Measurements from ENCODE around the gene MMP14. TPM values are rescaled to one million over a fixed set of nuclear protein-coding genes. Genes with fewer than 3 reads are reported as not detected.

MMP14 gene
- polyA plus RNA-seq, 1 experiment, result 365 TPM

- H3K27ac ChIP-seq (ENCODE audit: low read depth, low read length), result no peak within 1 kb of the TSS
- POLR2A ChIA-PET, result interaction anchor here (0.6 to 0.8 kb wide), 3 partner anchors 9 to 293 kb away, joined by 3 to 6 read pairs (median 3); no protein-coding TSS in a partner anchor
- no peaks in the 10 kb centered on the region for H3K9me3 ChIP-seq (ENCODE audit: control insufficient read depth, insufficient read depth, low read length)
- DNase-seq (ENCODE audit: low read depth, low spot score), result no peak
- no peak within 1 kb of the TSS for H3K4me3 ChIP-seq (ENCODE audit: low read depth, low read length)
- H3K27me3 ChIP-seq (ENCODE audit: control insufficient read depth, insufficient read depth, low read length), result no peaks in the 10 kb centered on the region
- CTCF ChIA-PET, result interaction anchor here (0.8 to 9.1 kb wide), 7 partner anchors 11 to 327 kb away, joined by 3 to 110 read pairs (median 8); partner anchors contain the start of gene LRP10
- no peak for TF ChIP-seq CTCF (IDR thresholded peaks at IDR 0.05; ENCODE audit: low read depth, low read length)
Measured at GRCh38 chr14:22883173-22883976, 47.0 kb downstream of the MMP14 start, which contains the start of gene REM2. REM2 (plus strand) TSS chr14:22883222; CDS start chr14:22883288, 66 bp downstream.

GRCh38 chr14:22884076-22884737 is 47.8 kb downstream of the MMP14 start:
- TF ChIP-seq CTCF (IDR thresholded peaks at IDR 0.05; ENCODE audit: low read depth, low read length), result no peak
- no peak overlapping the region for H3K4me3 ChIP-seq (ENCODE audit: low read depth, low read length)
- DNase-seq (ENCODE audit: low read depth, low spot score), result no peak
- H3K9me3 ChIP-seq (ENCODE audit: control insufficient read depth, insufficient read depth, low read length), result no peaks in the 10 kb centered on the region
- H3K27ac ChIP-seq (ENCODE audit: low read depth, low read length), result no peak overlapping the region
- POLR2A ChIA-PET, result no interaction called here
- CTCF ChIA-PET, result interaction anchor here (0.9 to 9.1 kb wide), 5 partner anchors 12 to 327 kb away, joined by 3 to 110 read pairs (median 8); partner anchors contain the start of gene LRP10
- H3K27me3 ChIP-seq (ENCODE audit: control insufficient read depth, insufficient read depth, low read length), result no peaks in the 10 kb centered on the region

DNA sequence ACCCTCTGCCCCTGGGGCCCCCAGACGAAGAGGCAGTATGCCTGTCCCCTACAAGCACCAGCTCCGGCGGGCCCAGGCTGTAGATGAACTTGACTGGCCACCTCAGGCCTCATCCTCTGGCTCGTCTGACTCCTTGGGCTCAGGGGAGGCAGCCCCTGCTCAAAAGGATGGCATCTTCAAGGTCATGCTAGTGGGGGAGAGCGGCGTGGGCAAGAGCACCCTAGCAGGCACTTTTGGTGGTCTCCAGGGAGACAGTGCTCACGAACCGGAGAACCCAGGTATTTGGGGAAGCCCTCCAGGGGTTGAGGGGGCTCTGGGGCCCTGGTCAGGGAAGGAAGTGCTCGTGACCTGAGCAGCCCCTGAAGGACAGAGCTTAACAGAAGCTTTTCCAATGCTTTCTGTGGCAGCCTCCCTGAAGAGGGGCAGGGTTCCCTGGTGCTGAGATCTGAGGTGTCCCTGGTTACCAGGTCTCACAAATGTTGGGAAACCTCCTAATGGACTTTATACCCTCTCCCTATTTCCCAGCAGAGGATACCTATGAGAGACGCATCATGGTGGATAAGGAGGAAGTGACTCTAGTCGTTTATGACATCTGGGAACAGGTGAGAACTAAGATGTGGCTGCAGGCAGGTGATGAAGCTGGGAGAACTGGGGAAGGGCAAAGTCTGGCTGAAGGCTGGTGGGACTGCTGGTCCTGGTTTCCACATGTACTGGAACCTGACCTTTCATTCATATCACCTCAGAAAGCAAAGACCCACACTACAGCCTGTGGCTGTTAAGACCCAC is 48.5 kb downstream of the MMP14 start:
- ChIA-PET CTCF (interaction anchor here (0.7 to 9.1 kb wide), 7 partner anchors 12 to 328 kb away, joined by 3 to 110 read pairs (median 4); partner anchors contain the start of gene LRP10), POLR2A (interaction anchor here (0.6 kb wide), 1 partner anchor 22 kb away, joined by 3 read pairs; no protein-coding TSS in a partner anchor)
- Histone ChIP-seq H3K9me3 (ENCODE audit: control insufficient read depth, insufficient read depth, low read length) (no peaks in the 10 kb centered on the region), H3K4me3 (ENCODE audit: low read depth, low read length) (no peak overlapping the region), H3K27me3 (ENCODE audit: control insufficient read depth, insufficient read depth, low read length) (no peaks in the 10 kb centered on the region), H3K27ac (ENCODE audit: low read depth, low read length) (no peak overlapping the region)
- no peak for TF ChIP-seq CTCF (IDR thresholded peaks at IDR 0.05; ENCODE audit: low read depth, low read length)
- no peak for DNase-seq (ENCODE audit: low read depth, low spot score)

GRCh38 chr14:22885975-22886374 is 49.6 kb downstream of the MMP14 start:
- no peak for DNase-seq (ENCODE audit: low read depth, low spot score)
- H3K4me3 ChIP-seq (ENCODE audit: low read depth, low read length), result no peak overlapping the region
- no peak overlapping the region for H3K27ac ChIP-seq (ENCODE audit: low read depth, low read length)
- no peak for TF ChIP-seq CTCF (IDR thresholded peaks at IDR 0.05; ENCODE audit: low read depth, low read length)
- H3K27me3 ChIP-seq (ENCODE audit: control insufficient read depth, insufficient read depth, low read length), result no peaks in the 10 kb centered on the region
- ChIA-PET POLR2A (no interaction called here), CTCF (interaction anchor here (0.6 to 9.1 kb wide), 9 partner anchors 10 to 329 kb away, joined by 3 to 110 read pairs (median 4); partner anchors contain the start of gene LRP10)
- H3K9me3 ChIP-seq (ENCODE audit: control insufficient read depth, insufficient read depth, low read length), result no peaks in the 10 kb centered on the region

Data from AG04450 (cell line).